Activated CD4-positive, alpha-beta T cell treated with anti-CD3 and anti-CD28 coated beads, Interleukin-2, amount 50 U/mL, for 48 hours (primary cell): ENCODE data around the gene U2AF1L4.
A peak's percentile ranks its signal among the peaks of the same experiment; 100 is the strongest.
"Not testable (repeated sequence)": the region's sequence is repeated elsewhere in the genome, so short reads cannot be mapped to it uniquely, and the experiment has no call there.

Experiments used
- DNase-seq, 2 experiments: peaks; one replicate each; pipeline ENCODE4 v3.0.0-alpha.2; 2020

U2AF1L4 gene

GRCh38 chr19:35780058-35780457 is 34.8 kb upstream of the U2AF1L4 start:
- no peak for DNase-seq

- no peak for DNase-seq
Measured at GRCh38 chr19:35779033-35779432, 33.8 kb upstream of the U2AF1L4 start.

GRCh38 chr19:35777961-35778360 is 32.7 kb upstream of the U2AF1L4 start:
- DNase-seq: no peak

GRCh38 chr19:35777086-35777841 is 32.0 kb upstream of the U2AF1L4 start:
- no peak for DNase-seq

GRCh38 chr19:35776102-35776788 is 31.0 kb upstream of the U2AF1L4 start:
- DNase-seq: no peak

- DNase-seq: peak; percentile 100
Measured at GRCh38 chr19:35775298-35776101, 30.3 kb upstream of the U2AF1L4 start, which contains the start of gene ARHGAP33. Gene ARHGAP33, plus strand, starts transcription at chr19:35775564. Its CDS starts 95 bp downstream, at chr19:35775659.

GRCh38 chr19:35775046-35775297 is 29.8 kb upstream of the U2AF1L4 start:
- no peak for DNase-seq

- no peak for DNase-seq
Measured at GRCh38 chr19:35774274-35775045, 29.2 kb upstream of the U2AF1L4 start.

- DNase-seq: no peak
Measured at GRCh38 chr19:35773020-35773806, 28.0 kb upstream of the U2AF1L4 start.

- not testable (repeated sequence) for DNase-seq
Measured at GRCh38 chr19:35772362-35772761, 27.1 kb upstream of the U2AF1L4 start.

- DNase-seq: no peak
Measured at GRCh38 chr19:35768082-35768421, 22.8 kb upstream of the U2AF1L4 start.

GRCh38 chr19:35767288-35768081 is 22.3 kb upstream of the U2AF1L4 start:
- no peak for DNase-seq

GRCh38 chr19:35766571-35767104 is 21.4 kb upstream of the U2AF1L4 start:
- no peak for DNase-seq

- DNase-seq: no peak
Measured at GRCh38 chr19:35764432-35765315, 19.5 kb upstream of the U2AF1L4 start.

- DNase-seq: no peak
Measured at GRCh38 chr19:35760711-35761349, 15.6 kb upstream of the U2AF1L4 start.

- no peak for DNase-seq
Measured at GRCh38 chr19:35759697-35760096, 14.5 kb upstream of the U2AF1L4 start.

GRCh38 chr19:35757749-35758608 is 12.8 kb upstream of the U2AF1L4 start, which contains the start of gene PROSER3:
Gene PROSER3, plus strand, starts transcription at chr19:35758176. Its CDS starts 40 bp downstream, at chr19:35758216.
- DNase-seq: peak; percentile 98 to 99

GRCh38 chr19:35757231-35757748 is 12.1 kb upstream of the U2AF1L4 start:
- DNase-seq: peak; percentile 31 to 47
